GM18507 (cell line): ENCODE results near the gene NLRC3.

Experiments
- DNase-seq: peaks from one replicate; pipeline ENCODE4 v3.0.0; 2011; ENCODE audit warnings: low read depth; ENCODE audit not compliant: insufficient read length; ENCODE audit errors: extremely low spot score
- FAIRE-seq: peaks from 2 replicates; lab custom pipeline; 2011; peaks lifted over from hg19 to GRCh38; lab: Jason Lieb, UNC

Gene NLRC3

GRCh38 chr16:3554351-3554928, 22.8 kb downstream of the NLRC3 start:
- DNase-seq (no peak), FAIRE-seq (no peak)

- no peak for FAIRE-seq
- no peak for DNase-seq
Measured at GRCh38 chr16:3553138-3553923, 23.9 kb downstream of the NLRC3 start.

GRCh38 chr16:3550851-3551847, 26.1 kb downstream of the NLRC3 start:
- DNase-seq (no peak), FAIRE-seq (no peak)

- FAIRE-seq (no peak), DNase-seq (no peak)
Measured at GRCh38 chr16:3549906-3550305, 27.3 kb downstream of the NLRC3 start.

GRCh38 chr16:3548859-3549258, 28.3 kb downstream of the NLRC3 start:
- FAIRE-seq, result no peak

GRCh38 chr16:3548445-3548844, 28.8 kb downstream of the NLRC3 start:
- FAIRE-seq, result no peak
- no peak for DNase-seq

More at GRCh38 chr16:3548859-3549258, 28.3 kb downstream of the NLRC3 start:
- no peak for DNase-seq

GRCh38 chr16:3546986-3547682, 30.1 kb downstream of the NLRC3 start:
- FAIRE-seq (no peak), DNase-seq (no peak)

GRCh38 chr16:3542601-3543373, 34.4 kb downstream of the NLRC3 start:
- no peak for FAIRE-seq

GRCh38 chr16:3541527-3542155, 35.6 kb downstream of the NLRC3 start:
- no peak for DNase-seq
- no peak for FAIRE-seq

More at GRCh38 chr16:3542601-3543373, 34.4 kb downstream of the NLRC3 start:
- DNase-seq, result no peak

- no peak for FAIRE-seq
- no peak for DNase-seq
Measured at GRCh38 chr16:3538222-3538621, 39.0 kb downstream of the NLRC3 start.

- DNase-seq, result no peak
- no peak for FAIRE-seq
Measured at GRCh38 chr16:3536851-3537250, 40.4 kb downstream of the NLRC3 start.

GRCh38 chr16:3536271-3536731, 40.9 kb downstream of the NLRC3 start:
- no peak for FAIRE-seq
- DNase-seq, result no peak

GRCh38 chr16:3534126-3534525, 43.1 kb downstream of the NLRC3 start:
- FAIRE-seq, result no peak
- DNase-seq, result no peak

- DNase-seq (no peak), FAIRE-seq (no peak)
Measured at GRCh38 chr16:3532741-3533140, 44.5 kb downstream of the NLRC3 start.

GRCh38 chr16:3530371-3530914, 46.8 kb downstream of the NLRC3 start:
- no peak for FAIRE-seq
- no peak for DNase-seq

GRCh38 chr16:3529175-3529574, 48.0 kb downstream of the NLRC3 start:
- no peak for DNase-seq

GRCh38 chr16:3528406-3528805, 48.8 kb downstream of the NLRC3 start:
- FAIRE-seq (no peak), DNase-seq (no peak)

More at GRCh38 chr16:3529175-3529574, 48.0 kb downstream of the NLRC3 start:
- FAIRE-seq, result no peak
